ENCODE results near the gene ZNF276.
"Not testable (repeated sequence)": the region's sequence is repeated elsewhere in the genome, so short reads cannot be mapped to it uniquely, and the experiment has no call there.

The ZNF276 gene

GRCh38 chr16:89696670-89697128 lies 24.6 kb upstream of the ZNF276 start:
- peak; percentile 54 for DNase-seq

GRCh38 chr16:89697161-89697615 lies 24.1 kb upstream of the ZNF276 start:
- no peak for DNase-seq

- DNase-seq, result no peak
Observed at GRCh38 chr16:89697616-89698331, 23.6 kb upstream of the ZNF276 start.

GRCh38 chr16:89698717-89699116 lies 22.6 kb upstream of the ZNF276 start:
- not testable (repeated sequence) for DNase-seq

GRCh38 chr16:89699629-89700099 lies 21.7 kb upstream of the ZNF276 start:
- not testable (repeated sequence) for DNase-seq

- peak; percentile 97 for DNase-seq
Observed at GRCh38 chr16:89700100-89700648, 21.2 kb upstream of the ZNF276 start.

GRCh38 chr16:89700649-89701424 lies 20.5 kb upstream of the ZNF276 start:
- DNase-seq, result peak; percentile 61

GRCh38 chr16:89701425-89702406 lies 19.6 kb upstream of the ZNF276 start, which contains the start of gene SPATA2L:
TSS of gene SPATA2L (minus strand) at chr16:89701705. CDS start at chr16:89701232, 473 bp downstream.
- DNase-seq, result peak; percentile 97

GRCh38 chr16:89704281-89704680 lies 17.1 kb upstream of the ZNF276 start:
- no peak for DNase-seq

GRCh38 chr16:89705006-89705405 lies 16.3 kb upstream of the ZNF276 start:
- no peak for DNase-seq

- no peak for DNase-seq
Observed at GRCh38 chr16:89706518-89707260, 14.6 kb upstream of the ZNF276 start.

GRCh38 chr16:89707695-89708094 lies 13.6 kb upstream of the ZNF276 start:
- DNase-seq, result no peak

GRCh38 chr16:89708481-89708931 lies 12.8 kb upstream of the ZNF276 start:
- DNase-seq, result no peak

GRCh38 chr16:89709166-89709565 lies 12.2 kb upstream of the ZNF276 start:
- no peak for DNase-seq

GRCh38 chr16:89709716-89710432 lies 11.5 kb upstream of the ZNF276 start:
- DNase-seq, result no peak

GRCh38 chr16:89710709-89711564 lies 10.4 kb upstream of the ZNF276 start:
- no peak for DNase-seq

- peak; percentile 69 for DNase-seq
Observed at GRCh38 chr16:89711601-89712273, 9.6 kb upstream of the ZNF276 start.

- no peak for DNase-seq
Observed at GRCh38 chr16:89712274-89712781, 9.0 kb upstream of the ZNF276 start.

GRCh38 chr16:89716493-89716892 lies 4.8 kb upstream of the ZNF276 start:
- DNase-seq, result no peak
